SIG-M5 treated with dmso at 0.1 percent for 504 hours (cell line): ENCODE measurements around the gene FBXL4.

Experiments used
- DNase-seq: peaks from one replicate; lab custom pipeline; 2025; ENCODE audit not compliant: unreplicated experiment; lab: John Stamatoyannopoulos, UW

FBXL4 gene

DNA sequence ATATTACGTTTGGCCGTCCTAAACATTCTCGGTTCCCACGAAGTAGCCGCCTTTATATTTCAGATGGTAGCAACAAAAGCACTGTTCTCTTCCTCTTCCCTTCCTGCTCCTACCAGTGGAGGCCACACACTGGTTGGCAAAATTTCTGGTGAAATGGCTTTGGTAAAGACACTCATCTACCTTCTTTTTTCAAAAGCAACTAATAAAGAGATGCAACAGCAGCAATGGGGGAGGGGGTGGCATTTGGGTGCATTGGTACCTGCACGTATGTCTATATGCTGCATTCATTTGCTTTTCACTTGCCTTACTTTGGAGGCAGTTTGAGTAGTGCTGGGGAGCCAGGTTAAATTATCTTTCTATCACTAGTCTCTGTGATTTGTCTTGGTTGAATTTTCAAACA, 107.4 kb downstream of the FBXL4 start:
- DNase-seq, result no peak

DNA sequence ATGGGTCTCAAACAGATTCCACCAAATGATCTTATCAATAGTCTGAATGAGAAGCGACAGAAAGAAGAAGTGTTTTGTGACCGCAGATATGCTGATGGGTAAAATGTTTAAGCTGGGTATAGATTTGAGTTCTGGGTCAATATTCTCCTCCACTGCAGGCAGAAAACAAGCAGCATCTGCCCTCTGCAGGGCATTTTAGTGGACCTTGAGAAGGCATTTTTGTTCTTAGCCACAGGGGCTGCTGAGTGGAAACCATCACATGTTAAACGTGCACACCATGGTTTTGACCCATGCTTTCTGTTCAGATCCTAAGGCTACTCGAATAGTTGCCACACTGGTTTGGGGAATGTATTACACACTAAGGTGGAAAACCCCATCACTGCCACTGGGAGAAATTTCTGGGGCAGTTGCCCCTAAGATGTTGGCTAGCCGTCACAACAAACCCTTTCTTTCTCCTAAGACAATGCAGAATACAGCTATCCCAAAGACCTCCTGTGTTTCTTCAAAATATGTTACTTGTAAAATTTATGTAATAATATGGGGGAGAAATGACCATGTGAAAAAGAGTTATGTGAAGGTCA, 107.9 kb downstream of the FBXL4 start:
- DNase-seq, result peak; percentile 25

DNA sequence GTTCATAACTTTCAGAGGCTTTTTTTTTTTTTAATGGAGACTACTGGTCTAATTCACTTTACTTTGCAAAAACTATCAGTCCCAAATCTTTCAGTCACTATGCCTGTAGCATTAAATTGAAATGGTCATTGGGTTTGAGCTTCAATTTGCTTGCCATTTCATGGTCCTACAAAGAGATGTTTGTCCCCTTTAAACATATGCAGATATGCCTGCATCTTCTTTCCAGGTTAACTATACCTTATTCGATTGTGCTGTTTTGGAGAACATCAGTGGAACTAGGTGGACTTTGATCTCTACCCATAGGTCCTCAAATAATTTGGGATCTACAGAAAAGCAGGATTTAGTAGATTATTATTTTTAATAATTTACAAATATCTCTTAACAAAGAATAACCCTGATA, 108.8 kb downstream of the FBXL4 start:
- DNase-seq, result no peak

DNA sequence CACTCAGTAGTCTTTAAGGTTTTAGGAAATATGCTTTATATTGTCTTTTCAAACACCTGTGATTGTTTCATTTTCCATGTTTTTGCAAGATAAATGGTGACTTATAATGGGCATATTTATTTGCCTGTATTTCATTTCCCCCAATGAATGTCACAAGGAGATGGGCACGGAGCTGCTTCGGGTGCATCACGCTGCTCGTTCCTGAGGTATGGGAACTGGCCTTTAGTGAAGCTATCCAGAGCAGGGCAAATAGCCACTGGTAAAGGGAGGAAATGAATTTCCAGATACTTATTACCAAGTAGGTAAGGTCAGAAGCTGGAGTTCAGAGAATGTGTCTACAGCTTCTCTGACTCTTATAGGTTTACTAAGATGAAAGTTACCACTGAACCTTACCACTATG, 109.7 kb downstream of the FBXL4 start:
- no peak for DNase-seq

DNA sequence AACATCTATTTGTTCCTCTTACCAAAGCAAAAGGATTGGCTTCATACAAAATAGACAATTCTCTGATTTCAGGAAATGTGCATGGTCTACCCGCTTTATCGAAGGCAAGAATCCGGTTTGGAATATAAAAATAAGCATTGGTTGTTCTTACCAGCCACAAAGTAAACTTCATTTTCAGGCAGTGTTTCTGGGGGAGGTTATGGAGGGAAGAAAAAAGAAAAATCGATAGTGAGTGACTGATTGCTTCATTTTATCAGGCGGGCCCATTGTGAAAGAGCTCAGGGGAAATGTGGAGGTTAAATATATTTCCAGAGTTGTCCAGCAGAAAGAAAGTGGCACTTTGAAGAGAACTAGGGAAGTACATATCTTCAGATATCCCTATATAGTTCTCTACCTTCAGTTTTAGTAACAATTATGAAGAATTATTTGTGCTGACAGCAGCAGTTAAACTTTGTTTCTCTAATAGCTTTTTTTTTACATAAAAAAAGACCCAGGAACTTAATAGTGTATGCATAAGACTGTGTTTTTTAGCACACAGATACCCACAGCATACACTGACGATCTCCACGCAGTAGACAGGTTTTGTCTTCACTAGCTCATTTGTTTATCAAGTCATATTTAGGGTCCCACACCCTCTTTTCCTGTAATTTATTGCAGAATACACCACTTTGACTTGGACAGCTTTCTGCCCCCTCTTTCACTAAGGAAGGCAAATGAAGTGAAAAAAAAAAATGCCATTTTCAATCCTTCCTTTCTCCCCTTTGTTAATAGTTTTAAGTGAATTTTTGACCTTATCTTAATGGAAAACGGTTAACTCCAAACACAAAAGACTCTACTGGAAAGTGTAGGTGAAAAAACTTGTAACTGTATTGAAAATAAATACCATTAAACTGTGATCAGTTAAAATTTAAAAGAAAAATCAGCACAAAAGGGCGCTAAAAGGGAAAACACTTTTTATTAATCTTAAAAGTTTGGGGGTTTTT, 110.5 kb downstream of the FBXL4 start:
- peak; percentile 31 for DNase-seq

DNA sequence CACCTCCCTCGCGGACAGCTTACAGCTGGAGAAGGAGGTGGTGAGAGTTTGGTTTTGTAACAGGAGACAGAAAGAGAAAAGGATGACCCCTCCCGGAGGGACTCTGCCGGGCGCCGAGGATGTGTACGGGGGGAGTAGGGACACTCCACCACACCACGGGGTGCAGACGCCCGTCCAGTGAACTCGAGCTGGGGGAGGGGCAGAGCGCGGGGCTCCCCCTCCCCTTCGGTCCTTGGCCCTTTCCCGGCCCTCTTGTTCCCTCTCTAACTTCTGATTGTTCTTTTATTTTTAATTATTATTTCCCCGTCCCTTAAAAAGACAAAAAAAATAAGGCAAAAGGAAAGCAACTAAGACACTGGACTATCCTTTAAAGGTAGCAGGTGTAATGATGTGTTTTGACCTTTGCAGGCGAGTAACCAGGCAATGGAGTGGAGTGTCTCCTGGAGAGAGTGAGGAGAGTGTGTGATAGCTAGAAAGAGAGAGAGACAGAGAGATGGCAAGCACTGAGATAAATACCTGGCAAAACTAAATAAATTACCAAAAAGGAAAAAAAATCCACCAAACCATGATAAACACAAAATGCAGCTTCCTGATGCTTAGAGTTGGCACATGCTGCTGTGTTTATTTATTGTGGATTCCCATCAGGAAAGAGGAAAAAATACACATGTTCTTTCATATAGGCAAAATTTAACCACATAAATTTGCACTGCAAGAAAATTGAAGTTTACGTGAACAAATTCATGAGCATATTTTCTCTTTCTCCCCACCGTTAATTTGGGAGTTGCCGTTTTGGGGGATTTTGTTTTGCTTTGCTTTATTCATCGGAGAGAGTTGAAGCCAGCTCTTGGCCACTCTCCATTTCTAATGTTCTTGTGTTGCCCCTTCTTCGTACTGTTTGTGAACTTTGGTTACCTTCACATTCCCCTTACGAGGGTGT, 111.5 kb downstream of the FBXL4 start:
- DNase-seq, result no peak

DNA sequence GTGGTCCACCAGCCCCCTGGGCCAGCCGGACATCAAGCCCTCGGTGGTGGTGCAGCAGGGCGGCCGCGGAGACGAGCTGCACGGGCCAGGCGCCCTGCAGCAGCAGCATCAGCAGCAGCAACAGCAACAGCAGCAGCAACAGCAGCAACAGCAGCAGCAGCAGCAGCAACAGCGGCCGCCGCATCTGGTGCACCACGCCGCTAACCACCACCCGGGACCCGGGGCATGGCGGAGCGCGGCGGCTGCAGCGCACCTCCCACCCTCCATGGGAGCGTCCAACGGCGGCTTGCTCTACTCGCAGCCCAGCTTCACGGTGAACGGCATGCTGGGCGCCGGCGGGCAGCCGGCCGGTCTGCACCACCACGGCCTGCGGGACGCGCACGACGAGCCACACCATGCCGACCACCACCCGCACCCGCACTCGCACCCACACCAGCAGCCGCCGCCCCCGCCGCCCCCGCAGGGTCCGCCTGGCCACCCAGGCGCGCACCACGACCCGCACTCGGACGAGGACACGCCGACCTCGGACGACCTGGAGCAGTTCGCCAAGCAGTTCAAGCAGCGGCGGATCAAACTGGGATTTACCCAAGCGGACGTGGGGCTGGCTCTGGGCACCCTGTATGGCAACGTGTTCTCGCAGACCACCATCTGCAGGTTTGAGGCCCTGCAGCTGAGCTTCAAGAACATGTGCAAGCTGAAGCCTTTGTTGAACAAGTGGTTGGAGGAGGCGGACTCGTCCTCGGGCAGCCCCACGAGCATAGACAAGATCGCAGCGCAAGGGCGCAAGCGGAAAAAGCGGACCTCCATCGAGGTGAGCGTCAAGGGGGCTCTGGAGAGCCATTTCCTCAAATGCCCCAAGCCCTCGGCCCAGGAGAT, 112.4 kb downstream of the FBXL4 start:
- DNase-seq, result no peak

DNA sequence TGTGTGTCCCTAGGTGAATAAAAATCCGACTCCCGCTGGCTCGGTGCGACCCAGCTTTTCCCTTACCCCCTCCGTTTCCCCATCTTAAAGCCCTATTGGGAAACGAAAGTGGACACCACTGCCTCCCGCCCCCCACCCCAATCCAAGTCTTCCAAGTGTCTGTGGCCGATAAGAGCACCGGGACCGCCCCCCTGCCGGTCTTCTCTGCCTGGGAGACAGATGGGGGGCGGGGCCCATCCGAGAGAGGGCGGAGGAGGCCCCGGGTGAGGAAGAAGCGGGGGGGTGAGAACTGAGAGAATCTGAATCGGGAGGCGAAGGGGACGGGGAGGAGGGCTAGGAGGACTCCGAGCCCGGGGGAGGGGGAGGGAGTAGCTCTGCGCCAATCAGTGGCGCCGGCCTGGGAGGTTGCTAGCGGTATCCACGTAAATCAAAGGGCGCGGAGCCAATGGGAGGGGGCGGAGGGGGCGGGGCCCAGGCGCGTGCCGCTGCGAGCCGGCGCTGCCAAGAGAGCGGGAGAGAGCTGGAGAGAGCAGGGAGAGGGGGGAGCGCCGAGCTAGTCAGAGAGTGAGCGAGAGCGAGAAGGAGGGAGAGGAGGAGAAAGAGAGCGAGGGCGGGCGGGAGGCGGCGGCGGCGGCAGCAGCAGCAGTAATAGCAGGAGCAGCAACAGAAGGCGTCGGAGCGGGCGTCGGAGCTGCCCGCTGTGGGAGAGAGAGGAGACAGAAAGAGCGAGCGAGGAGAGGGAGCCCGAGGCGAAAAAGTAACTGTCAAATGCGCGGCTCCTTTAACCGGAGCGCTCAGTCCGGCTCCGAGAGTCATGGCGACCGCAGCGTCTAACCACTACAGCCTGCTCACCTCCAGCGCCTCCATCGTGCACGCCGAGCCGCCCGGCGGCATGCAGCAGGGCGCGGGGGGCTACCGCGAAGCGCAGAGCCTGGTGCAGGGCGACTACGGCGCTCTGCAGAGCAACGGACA, 113.4 kb downstream of the FBXL4 start, which contains the start of gene POU3F2:
Gene POU3F2, plus strand, starts transcription at position 515 of the 972 bp plus-strand sequence. Its CDS starts 300 bp downstream, at position 815.
- DNase-seq, result peak; percentile 34

DNA sequence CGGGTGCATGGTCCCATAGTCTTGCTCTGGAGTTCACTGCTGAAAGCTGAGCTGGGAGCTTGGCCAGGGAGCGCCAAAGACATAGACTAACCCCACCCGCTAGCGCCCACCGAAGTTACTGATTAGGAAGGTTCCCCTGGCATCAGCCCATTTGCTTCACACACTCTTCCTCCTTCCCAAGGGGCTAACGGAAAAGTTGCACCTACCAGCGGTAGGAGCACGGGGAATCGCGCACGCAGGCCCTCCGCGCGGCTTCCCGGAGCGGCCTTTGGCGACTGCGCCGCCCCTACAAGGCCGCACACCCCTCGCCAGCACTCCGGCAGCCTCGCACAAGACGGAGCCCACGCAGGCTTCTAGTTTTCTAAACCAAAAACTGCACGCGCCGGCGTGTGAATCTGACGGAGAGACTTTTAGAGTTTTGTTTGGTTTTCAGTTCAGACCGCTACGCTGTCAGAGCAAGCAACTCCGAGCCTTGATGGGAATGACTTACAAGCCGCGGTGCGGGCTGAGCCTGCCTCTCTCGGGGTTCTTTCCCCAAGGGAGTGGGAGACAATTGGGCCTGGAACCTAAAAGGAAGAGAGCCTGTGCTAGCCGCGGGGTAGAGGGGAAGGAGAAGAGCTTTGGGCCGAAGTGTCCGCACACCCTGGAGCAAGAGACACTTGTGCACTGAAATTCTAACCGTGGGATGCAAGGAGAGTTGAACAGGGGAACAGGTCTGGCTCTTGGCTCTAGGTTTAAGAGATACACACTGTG, 114.3 kb downstream of the FBXL4 start:
- peak; percentile 22 for DNase-seq

DNA sequence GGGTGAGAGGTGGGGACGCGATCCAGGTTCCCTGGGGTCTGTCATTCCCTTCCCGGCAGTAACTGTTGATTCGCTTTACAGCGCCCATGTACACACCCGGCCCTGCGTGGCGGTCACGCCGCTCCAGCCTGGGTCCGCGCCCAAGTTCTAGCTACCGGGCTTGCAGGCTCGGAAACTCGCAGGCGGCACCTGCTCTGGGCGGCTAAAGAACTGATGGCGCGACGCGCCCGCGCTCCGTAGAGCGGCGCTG, 114.8 kb downstream of the FBXL4 start:
- no peak for DNase-seq

DNA sequence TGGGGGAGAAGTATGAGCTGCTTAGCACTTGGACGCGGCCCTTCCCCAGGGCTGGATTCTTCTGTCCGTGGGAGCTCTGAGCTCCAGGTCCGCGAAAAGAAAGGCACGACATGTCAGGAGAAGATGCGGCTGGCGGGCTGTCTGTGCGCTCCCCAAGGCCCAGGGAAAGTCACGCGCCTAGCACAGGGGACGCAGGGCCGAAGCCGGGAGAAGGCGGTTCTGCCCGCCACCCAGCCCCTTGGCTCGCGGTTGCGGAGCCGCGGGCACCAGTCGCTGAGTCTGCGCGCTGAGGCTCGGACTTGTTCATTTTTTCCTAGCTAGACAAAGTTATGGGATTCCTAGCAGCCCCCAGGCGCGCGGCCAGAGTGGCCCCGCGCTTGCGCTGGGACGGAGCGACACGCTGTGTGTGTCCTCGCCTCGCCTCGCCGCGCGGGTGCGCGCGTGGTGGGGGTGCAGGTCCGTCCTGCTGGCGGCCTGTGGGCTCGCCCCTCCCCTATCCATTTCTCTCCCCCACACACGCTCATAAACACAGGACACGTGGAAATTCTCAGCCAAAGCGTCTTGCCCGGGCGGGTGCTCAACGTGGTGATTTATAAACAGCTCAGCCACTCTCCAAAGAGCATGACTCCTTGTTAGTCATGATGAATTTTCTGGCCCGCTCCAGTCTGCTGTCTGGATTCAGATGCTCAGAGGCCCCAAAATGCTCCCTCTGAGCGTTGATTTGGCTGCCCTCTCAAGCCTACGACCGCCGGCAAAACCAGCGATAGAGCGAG, 115.3 kb downstream of the FBXL4 start:
- DNase-seq, result no peak

DNA sequence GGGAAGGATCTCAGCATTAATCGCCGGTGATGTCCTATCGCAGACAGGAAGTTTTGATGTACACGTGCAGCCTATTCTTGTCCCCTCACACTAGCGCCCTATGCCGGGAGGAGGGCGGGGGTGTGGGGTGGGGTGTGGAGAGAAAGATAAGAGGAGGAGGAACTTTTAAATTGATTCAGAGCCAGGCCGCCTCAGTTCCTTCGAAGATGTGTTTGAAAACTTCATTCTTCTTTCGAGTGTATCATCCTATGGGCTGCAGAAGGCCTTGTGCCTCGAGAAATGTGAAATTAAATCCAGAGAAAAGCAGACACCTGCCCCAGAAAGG, 115.8 kb downstream of the FBXL4 start:
- no peak for DNase-seq

DNA sequence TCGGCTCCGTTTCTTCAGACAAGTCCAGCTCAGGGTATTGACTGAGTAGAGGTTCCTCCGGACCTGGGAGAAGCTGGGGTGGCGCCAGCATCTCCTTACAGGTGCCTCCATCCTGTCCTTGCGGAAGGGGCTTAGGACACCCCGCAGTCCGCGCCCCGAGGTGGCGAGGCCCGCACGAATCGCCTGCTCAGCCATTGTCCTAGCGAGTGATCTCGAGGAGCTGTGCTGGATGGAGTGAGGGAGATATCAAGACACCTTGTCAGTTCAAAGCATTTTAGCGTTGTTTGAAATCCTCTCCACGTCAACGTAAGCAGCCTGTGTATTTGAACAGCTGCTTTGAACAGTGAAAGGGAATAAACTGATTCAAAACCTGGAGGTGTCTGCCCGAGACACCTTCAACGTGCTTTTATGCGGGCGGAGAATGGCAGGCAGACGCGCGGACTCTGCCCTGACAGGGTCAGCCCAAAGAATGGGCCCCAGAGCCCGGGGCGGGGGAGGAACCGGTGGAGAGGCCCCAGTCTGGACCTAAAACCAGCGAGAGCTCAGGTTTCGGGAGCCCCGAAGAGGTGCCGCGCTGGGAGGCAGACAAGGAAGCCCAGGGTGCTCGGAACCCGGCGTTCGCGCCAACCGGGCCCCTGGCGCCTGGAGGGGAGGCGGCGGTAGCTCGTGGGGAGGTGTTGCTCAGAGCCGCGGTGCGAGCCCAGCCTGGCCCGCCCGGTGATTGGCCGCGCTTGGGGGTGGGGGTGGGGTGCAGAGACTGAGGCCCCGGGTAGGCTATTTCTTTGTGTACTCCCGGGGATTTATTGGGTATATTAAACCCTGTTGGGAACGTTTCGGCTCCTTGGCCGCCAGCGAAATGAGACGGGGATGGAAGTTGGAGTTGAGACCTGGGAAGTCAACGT, 116.4 kb downstream of the FBXL4 start:
- no peak for DNase-seq

DNA sequence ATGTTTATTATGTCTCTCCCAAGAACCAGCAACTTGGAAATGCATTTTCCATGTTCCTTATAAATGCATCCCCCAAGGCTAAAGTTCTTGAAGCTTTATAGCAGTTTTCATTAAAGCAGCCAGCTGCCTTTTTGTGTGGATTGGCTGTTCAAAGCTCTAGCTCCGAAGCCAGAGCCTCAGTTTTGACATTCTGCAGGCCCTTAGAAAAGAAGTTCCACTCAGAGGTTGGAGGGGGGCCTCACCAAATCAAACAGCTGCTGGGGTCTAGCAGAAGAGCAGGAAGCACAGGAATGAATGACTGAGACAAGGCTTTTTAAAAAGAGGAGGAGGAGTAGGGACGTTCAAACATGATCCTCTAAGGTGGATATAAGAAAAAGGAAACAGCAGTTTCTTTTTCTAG, 117.6 kb downstream of the FBXL4 start:
- no peak for DNase-seq

DNA sequence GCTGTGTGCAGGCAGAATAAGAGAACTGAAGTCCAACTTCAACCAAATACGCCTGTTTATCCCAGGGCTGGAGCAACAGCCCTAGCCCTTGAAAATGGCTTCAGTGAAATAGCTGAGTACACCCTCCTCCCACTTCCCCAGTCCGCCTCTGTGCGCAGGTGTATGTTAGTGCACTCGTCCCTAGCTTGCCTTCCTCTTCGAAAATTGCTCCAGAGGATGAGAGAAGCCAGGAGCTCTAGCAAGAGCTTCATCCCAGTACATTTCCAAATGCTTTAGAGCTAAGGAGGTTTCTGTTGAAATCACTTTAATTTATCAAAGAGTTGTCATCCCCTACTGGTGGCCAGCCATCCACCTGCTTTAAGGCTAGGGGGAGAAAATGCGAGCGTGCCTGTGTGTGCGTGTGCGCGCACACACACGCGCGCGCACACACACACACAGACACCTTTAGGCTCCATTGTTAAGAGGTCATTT, 118.8 kb downstream of the FBXL4 start:
- DNase-seq, result no peak

DNA sequence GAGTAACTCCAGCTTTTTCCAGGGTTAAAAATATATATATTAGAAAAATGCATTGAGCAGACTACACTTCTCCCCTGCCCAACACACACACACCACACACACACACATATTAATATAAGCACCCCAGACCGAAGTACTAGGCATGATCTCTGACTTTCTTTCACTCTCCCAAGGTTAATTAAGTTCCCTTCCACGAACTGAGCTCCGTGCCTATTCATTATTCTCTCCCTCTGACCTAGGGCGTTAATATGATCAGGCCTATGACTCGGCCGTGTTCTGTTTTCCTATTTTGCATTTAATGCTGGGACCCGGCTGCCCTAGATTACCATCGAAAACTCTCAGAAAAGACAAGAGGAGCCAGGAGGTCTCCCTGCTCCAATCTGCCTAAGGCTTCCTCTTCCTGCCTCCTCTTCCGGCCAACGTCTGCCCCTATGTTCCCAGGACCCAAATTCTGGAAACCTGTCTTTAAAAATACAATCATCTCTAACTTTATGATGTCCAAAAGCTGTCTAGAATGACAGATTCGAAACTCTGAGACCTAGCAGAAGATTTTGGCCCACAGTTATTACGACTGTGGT, 119.4 kb downstream of the FBXL4 start:
- DNase-seq, result no peak
